Upper lobe of right lung (tissue), 1 donor: ENCODE data around the gene TAOK3. TPM values are rescaled to one million over a fixed set of nuclear protein-coding genes. Genes with fewer than 3 reads are reported as not detected.

ENCODE experiments used
- ATAC-seq: fragments of 200-7000 bp; cut with Tn5 transposase; one replicate; pipeline ENCODE4 v1.9.1; 2020; ENCODE audit warnings: mild to moderate bottlenecking, moderate library complexity
- DNase-seq: peaks from one replicate; pipeline ENCODE4 v3.0.0-alpha.2; 2020
- H3K27ac ChIP-seq: fragments of 200-600 bp; one replicate; pipeline ENCODE4 v1.8.0; 2022
- H3K27me3 ChIP-seq: fragments of 200-600 bp; one replicate; pipeline ENCODE4 v1.8.0; 2022; ENCODE audit warnings: mild to moderate bottlenecking
- H3K36me3 ChIP-seq: fragments of 200-600 bp; one replicate; pipeline ENCODE4 v1.8.0; 2022
- H3K4me1 ChIP-seq: fragments of 200-600 bp; one replicate; pipeline ENCODE4 v1.8.0; 2022
- H3K4me3 ChIP-seq: fragments of 200-600 bp; one replicate; pipeline ENCODE4 v1.8.0; 2022; ENCODE audit warnings: mild to moderate bottlenecking
- H3K9me3 ChIP-seq: fragments of 200-600 bp; one replicate; pipeline ENCODE4 v1.8.0; 2022
- CTCF ChIP-seq: fragments of 200-600 bp; IDR thresholded peaks from one replicate; pipeline ENCODE4 v1.8.0; 2022; ENCODE audit warnings: antibody characterized with exemption
- intact Hi-C: fragments of 100-400 bp; cut with DNase I; formaldehyde crosslinking; loops from one replicate; pipeline ENCODE4 v1.11.0; 2022
- total RNA-seq: library from RNA; stranded (reverse); fragmentation: NEBNext Ultra II Directional; extraction: Animal tissue kit (Norgen Biotek cat#: 25700); gene quantifications from one replicate; pipeline ENCODE4 v1.2.1, GENCODE V29; 2021
- donor health status: DM: no; HTN: yes; CAD: no; lungs with severe emphysema.

TAOK3 gene
- total RNA-seq, 1 donor from 2014 or later = 64.1 TPM

DNA sequence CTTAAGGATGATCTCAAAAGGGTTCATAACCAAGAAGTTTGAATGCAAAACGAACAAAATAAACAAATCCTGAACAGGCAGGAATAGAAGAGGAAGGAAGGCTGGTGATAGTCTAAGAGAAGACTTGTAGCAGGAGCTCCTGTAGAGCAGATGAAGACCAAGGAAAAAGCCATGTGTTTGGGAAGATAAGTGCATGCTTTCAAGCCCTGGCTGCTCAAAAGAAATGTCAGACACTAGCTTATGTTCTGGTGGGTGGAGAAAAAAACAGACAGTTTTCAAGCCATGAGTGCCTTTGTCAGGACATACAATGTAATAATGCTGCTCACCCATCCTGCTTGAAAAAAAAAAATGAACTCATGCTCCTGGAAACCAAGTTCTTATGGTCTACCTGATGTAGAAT is 27.4 kb downstream of the TAOK3 start:
- intact Hi-C loops = no loop called here
- no peak for ATAC-seq
- H3K4me1 ChIP-seq = peaks cover 6% of the 10 kb centered on the region
- no peak for TF ChIP-seq CTCF
- H3K27me3 ChIP-seq = no peaks in the 10 kb centered on the region
- H3K9me3 ChIP-seq = no peaks in the 10 kb centered on the region
- H3K36me3 ChIP-seq = no peaks in the 10 kb centered on the region
- no peak for DNase-seq
- no peak overlapping the region for H3K27ac ChIP-seq
- no peak overlapping the region for H3K4me3 ChIP-seq

DNA sequence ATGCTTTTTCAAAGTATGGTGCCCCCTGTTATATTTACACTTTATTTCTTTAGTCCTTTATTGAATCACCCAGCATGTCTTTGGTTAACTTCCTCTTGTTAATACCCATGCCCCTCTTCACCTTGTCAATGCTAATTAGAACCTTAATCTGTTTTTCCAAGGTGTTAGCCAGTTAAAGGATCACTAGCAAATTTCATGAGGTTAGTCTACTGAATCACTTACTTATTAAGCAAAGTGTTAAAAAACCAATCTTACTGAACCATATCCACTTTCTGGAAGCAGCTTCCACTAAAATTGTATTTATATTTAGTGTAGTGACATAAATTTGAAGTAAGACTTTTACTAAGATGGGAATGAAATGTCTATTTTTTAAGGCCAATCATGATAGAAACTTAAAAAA is 27.9 kb downstream of the TAOK3 start:
- no peaks in the 10 kb centered on the region for H3K9me3 ChIP-seq
- H3K36me3 ChIP-seq = no peaks in the 10 kb centered on the region
- TF ChIP-seq CTCF = no peak
- ATAC-seq (no peak), DNase-seq (no peak)
- H3K27me3 ChIP-seq = no peaks in the 10 kb centered on the region
- H3K4me3 ChIP-seq = no peak overlapping the region
- H3K27ac ChIP-seq = no peak overlapping the region
- peaks cover 6% of the 10 kb centered on the region for H3K4me1 ChIP-seq
- intact Hi-C loops = no loop called here

DNA sequence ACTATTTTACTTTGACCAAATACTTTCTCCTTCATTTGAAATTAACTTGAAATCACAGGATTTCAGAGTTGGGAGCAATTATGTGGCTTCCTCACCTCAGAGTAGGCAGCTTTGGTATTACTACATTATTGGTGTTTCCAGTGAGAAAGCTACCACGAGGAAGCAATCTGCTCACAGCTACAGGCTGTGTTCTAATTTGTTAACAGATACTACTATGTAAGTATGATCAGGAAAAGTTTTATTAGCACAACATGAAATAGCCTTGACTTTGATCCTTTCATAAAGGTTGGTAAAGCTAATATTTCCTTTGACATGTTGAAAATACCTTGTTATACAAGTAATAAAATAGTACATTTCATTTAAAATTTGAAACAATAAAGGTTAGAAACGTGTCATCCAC is 30.6 kb downstream of the TAOK3 start:
- Histone ChIP-seq H3K27ac (no peak overlapping the region), H3K4me3 (no peak overlapping the region), H3K36me3 (no peaks in the 10 kb centered on the region), H3K9me3 (no peaks in the 10 kb centered on the region), H3K27me3 (no peaks in the 10 kb centered on the region), H3K4me1 (peaks cover 6% of the 10 kb centered on the region)
- no peak for TF ChIP-seq CTCF
- DNase-seq (no peak), ATAC-seq (no peak)
- intact Hi-C loops = no loop called here

DNA sequence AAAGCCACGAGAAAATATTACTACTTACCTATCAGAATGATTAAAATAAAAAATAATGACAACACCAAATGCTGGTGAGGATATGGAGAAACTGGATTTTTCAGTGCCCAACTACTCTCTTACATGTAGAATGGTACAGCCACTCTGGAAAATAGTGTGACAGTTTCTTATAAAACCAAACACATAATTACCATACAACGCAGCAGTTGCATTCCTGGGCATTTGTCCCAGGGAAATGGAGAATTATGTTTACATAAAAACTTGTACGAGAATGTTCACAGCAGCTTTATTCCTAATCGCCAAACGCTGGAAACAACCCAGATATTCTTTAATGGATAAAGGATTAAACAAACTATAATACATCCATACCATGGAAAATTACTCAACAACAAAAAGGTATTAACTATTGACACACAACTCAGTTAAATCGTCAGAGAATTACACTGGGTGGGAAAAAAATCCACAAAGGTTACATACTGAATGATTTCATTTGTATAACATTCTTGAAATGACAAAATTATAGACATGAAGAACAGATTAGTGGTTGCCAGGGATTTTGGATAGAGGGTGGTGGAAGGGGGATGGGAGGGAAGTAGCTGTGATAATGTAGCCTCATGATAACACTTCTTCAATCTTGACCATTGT is 35.4 kb downstream of the TAOK3 start:
- intact Hi-C loops = no loop called here
- Histone ChIP-seq H3K9me3 (no peaks in the 10 kb centered on the region), H3K36me3 (no peaks in the 10 kb centered on the region), H3K4me3 (no peak overlapping the region), H3K27ac (no peak overlapping the region), H3K27me3 (no peaks in the 10 kb centered on the region), H3K4me1 (peaks cover 11% of the 10 kb centered on the region)
- TF ChIP-seq CTCF = no peak
- no peak for ATAC-seq
- no peak for DNase-seq

GRCh38 chr12:118336123-118336522 is 36.6 kb downstream of the TAOK3 start:
- Histone ChIP-seq H3K27me3 (no peaks in the 10 kb centered on the region), H3K4me1 (peaks cover 13% of the 10 kb centered on the region), H3K4me3 (no peak overlapping the region), H3K9me3 (no peaks in the 10 kb centered on the region), H3K27ac (no peak overlapping the region), H3K36me3 (no peaks in the 10 kb centered on the region)
- TF ChIP-seq CTCF = no peak
- intact Hi-C loops = no loop called here
- DNase-seq (no peak), ATAC-seq (no peak)
